Activated T-cell treated with anti-CD3 and anti-CD28 coated beads for 24 hours (primary cell): ENCODE data around the gene KCNMB3.

Source experiments
- DNase-seq: peaks from one replicate; pipeline ENCODE4 v3.0.0-alpha.2; 2020; ENCODE audit warnings: low read depth

The KCNMB3 gene

GRCh38 chr3:179196098-179196497 lies 54.8 kb downstream of the KCNMB3 start:
- DNase-seq: no peak

- DNase-seq: no peak
Observed at GRCh38 chr3:179194931-179195330, 56.0 kb downstream of the KCNMB3 start.
